ENCODE data around the gene GJB3. TPM values are rescaled to one million over a fixed set of nuclear protein-coding genes. Genes with fewer than 3 reads are reported as not detected.

GJB3 gene
- total and polyA plus RNA-seq, 2 of the 13 experiments (the other 11 are each of a cell fraction or from before 2014, with no cell fraction given), result not detected

- in situ Hi-C loops (cut with HindIII; ENCODE audit: extremely low pct_ligation_motif_present, low pct_unique_long_range_greater_than_20kb) (loop anchor here (10.0 kb wide), 3 partner anchors 199 to 1109 kb away; no protein-coding TSS in a partner anchor), intact Hi-C loops (cut with micrococcal nuclease; ENCODE audit: unreplicated experiment) (no loop called here)
- POLR2A ChIA-PET, result no interaction called here
- H3K4me3 ChIP-seq (replicated peaks in 1 of 3; ENCODE audit: insufficient read depth in 1 of 3, low read depth in 2 of 3, low read length in 3 of 3), result no peak overlapping the region
- no peak for ATAC-seq
- H3K4me2 ChIP-seq (ENCODE audit: low read depth, low read length), result no peak overlapping the region
- H3K9me3 ChIP-seq (ENCODE audit: low read length), result no peaks in the 10 kb centered on the region
- CTCF ChIA-PET (ENCODE audit: low intra/inter-chr PET ratio, low total read pairs), result no interaction called here
- DNase-seq (ENCODE audit: low spot score), result no peak
- no peak for FAIRE-seq
- no TSS peak for BruUV-seq (replicated peaks)
- H3K79me2 ChIP-seq (ENCODE audit: insufficient read depth, low read length), result no peaks in the 10 kb centered on the region
- H4K20me1 ChIP-seq (ENCODE audit: insufficient read depth, low read length), result no peaks in the 10 kb centered on the region
- TF ChIP-seq ZNF234 (CRISPR knock-in tag; conservative IDR thresholded peaks at IDR 0.05) (no peak), ZNF775 (CRISPR knock-in tag; IDR thresholded peaks at IDR 0.05; ENCODE audit: borderline replicate concordance) (no peak), ZNF280B (CRISPR knock-in tag; IDR thresholded peaks at IDR 0.05; ENCODE audit: borderline replicate concordance) (no peak), ZBTB8A (CRISPR knock-in tag; IDR thresholded peaks at IDR 0.05; ENCODE audit: borderline replicate concordance, low read depth) (no peak), ATF3 (CRISPR knock-in tag; IDR thresholded peaks at IDR 0.05) (no peak), ZNF781 (CRISPR knock-in tag; IDR thresholded peaks at IDR 0.05; ENCODE audit: borderline replicate concordance, not compliant biosample characterization) (no peak), ZBTB7A (CRISPR knock-in tag; IDR thresholded peaks at IDR 0.05) (no peak), ZNF143 (CRISPR knock-in tag; IDR thresholded peaks at IDR 0.05) (no peak), ZNF510 (CRISPR knock-in tag; IDR thresholded peaks at IDR 0.05; ENCODE audit: low read depth) (no peak), SKI (IDR thresholded peaks at IDR 0.05; ENCODE audit: partially characterized antibody) (no peak), HOXA3 (CRISPR knock-in tag; IDR thresholded peaks at IDR 0.05) (no peak), ZMYM2 (CRISPR knock-in tag; IDR thresholded peaks at IDR 0.05) (no peak), MXD4 (CRISPR knock-in tag; IDR thresholded peaks at IDR 0.05) (no peak), TFAP4 (IDR thresholded peaks at IDR 0.05; ENCODE audit: borderline replicate concordance, low read depth) (no peak), ZFP36 (IDR thresholded peaks at IDR 0.05; ENCODE audit: borderline replicate concordance, low read depth, low read length, partially characterized antibody) (no peak), PATZ1 (CRISPR knock-in tag; IDR thresholded peaks at IDR 0.05) (no peak), NR2F6 (IDR thresholded peaks at IDR 0.05) (no peak), NR2F6 (CRISPR knock-in tag; IDR thresholded peaks at IDR 0.05) (no peak), ZNF460 (CRISPR knock-in tag; IDR thresholded peaks at IDR 0.05; ENCODE audit: borderline replicate concordance) (no peak), XRCC5 (optimal IDR thresholded peaks at IDR 0.05; ENCODE audit: low read length) (no peak)
- H3K9ac ChIP-seq (ENCODE audit: insufficient read depth, low read depth, low read length), result no peak overlapping the region
- no peak overlapping the region for H3K27ac ChIP-seq (ENCODE audit: extremely low read length, insufficient read depth, low read length)
- no peak overlapping the region for H2AFZ ChIP-seq (ENCODE audit: low read length)
- H3K4me1 ChIP-seq (ENCODE audit: insufficient read depth, low read length), result peaks cover 6% of the 10 kb centered on the region; the same call in 1 of the 2 replicates
- no peaks in the 10 kb centered on the region for H3K36me3 ChIP-seq (replicated peaks in 1 of 2; ENCODE audit: control insufficient read depth in 1 of 2, insufficient read depth in 2 of 2, low read length in 2 of 2)
- H3K27me3 ChIP-seq (ENCODE audit: control insufficient read depth in 1 of 2, insufficient read depth in 2 of 2, low read length in 2 of 2), result peaks cover 4 to 16% of the 10 kb centered on the region in 2 experiments; a peak in 4 of 5 replicates
- 36% methylated on average over 5 of the region's 6 CpGs for WGBS (ENCODE audit: low lambda C conversion rate)
Observed at GRCh38 chr1:34743775-34744174, 37.2 kb upstream of the GJB3 start.
